SK-N-MC (cell line): ENCODE results near the gene CHAT.

Source experiments
- EZH2 ChIP-seq: fragments of 200-600 bp; sonication (generic); IDR thresholded peaks from one replicate; pipeline ENCODE4 v1.6.1; 2017; ENCODE audit warnings: antibody characterized with exemption
- POLR2AphosphoS5 ChIP-seq: IDR thresholded peaks from 2 replicates; pipeline ENCODE4 v1.6.1; 2012; ENCODE audit warnings: mild to moderate bottlenecking, low read depth, low read length, borderline replicate concordance

- TF ChIP-seq POLR2AphosphoS5 (no peak), EZH2 (no peak)
These were observed 38.1 kb downstream of the CHAT start for GRCh38 chr10:49651917-49652316.
